ENCODE results near the gene GRIP2. TPM values are rescaled to one million over a fixed set of nuclear protein-coding genes. Genes with fewer than 3 reads are reported as not detected.

GRIP2 gene
- total and polyA plus RNA-seq, 2 donors (not counting 3 experiments of a cell fraction or from before 2014, with no cell fraction given) = not detected

- Histone ChIP-seq H3K4me2 (ENCODE audit: insufficient read depth, low read length) (no peak overlapping the region), H3K9me3 (replicated peaks; ENCODE audit: control insufficient read depth, insufficient read depth, low read length) (no peaks in the 10 kb centered on the region)
Observed at GRCh38 chr3:14532691-14533456, 7.3 kb downstream of the GRIP2 start.

More at GRCh38 chr3:14532691-14533456, 7.3 kb downstream of the GRIP2 start:
- Histone ChIP-seq H3K4me1 (ENCODE audit: control insufficient read depth, extremely low read depth, insufficient read depth, low read length) (no peaks in the 10 kb centered on the region), H3K9ac (replicated peaks; ENCODE audit: extremely low read depth, insufficient read depth, low read length) (no peak overlapping the region), H4K20me1 (replicated peaks; ENCODE audit: control insufficient read depth, extremely low read depth, insufficient read depth, low read length) (no peaks in the 10 kb centered on the region), H2AFZ (ENCODE audit: low read depth, low read length) (no peak overlapping the region), H3K9me1 (replicated peaks; ENCODE audit: control insufficient read depth, extremely low read depth, insufficient read depth, low read length) (no peaks in the 10 kb centered on the region), H3K4me3 (replicated peaks in 1 of 3; ENCODE audit: insufficient read depth in 1 of 3, low read depth in 1 of 3, low read length in 3 of 3) (no peak overlapping the region), H3K79me2 (ENCODE audit: control insufficient read depth, insufficient read depth, low read length) (no peaks in the 10 kb centered on the region), H3K27ac (ENCODE audit: insufficient read depth, low read depth, low read length) (no peak overlapping the region), H3K27me3 (ENCODE audit: control insufficient read depth in 2 of 2, insufficient read depth in 2 of 2, low read length in 2 of 2) (peaks cover 0 to 4% of the 10 kb centered on the region in 2 experiments), H3K36me3 (ENCODE audit: control insufficient read depth in 2 of 2, extremely low read depth in 1 of 2, insufficient read depth in 2 of 2, low read length in 2 of 2) (no peaks in the 10 kb centered on the region)
- DNase-seq (ENCODE audit: low read depth, low spot score) (no peak), FAIRE-seq (no peak)
- CTCF ChIA-PET = interaction anchor here (1.3 to 1.5 kb wide), 3 partner anchors 24 to 636 kb away, joined by 3 to 5 read pairs (median 4); no protein-coding TSS in a partner anchor
- TF ChIP-seq GATA2 (IDR thresholded peaks at IDR 0.05; ENCODE audit: insufficient read depth, insufficient read length, low read depth, low read length) = no peak
- no peak for TF ChIP-seq POLR2AphosphoS5 (IDR thresholded peaks at IDR 0.05; ENCODE audit: insufficient read depth, low read depth, low read length)
- TF ChIP-seq EZH2 (IDR thresholded peaks at IDR 0.05; ENCODE audit: borderline replicate concordance, low read depth, low read length, severe bottlenecking) = no peak
- TF ChIP-seq MYC (IDR thresholded peaks at IDR 0.05; ENCODE audit: low read depth, low read length) = no peak
- TF ChIP-seq FOS (IDR thresholded peaks at IDR 0.05; ENCODE audit: borderline replicate concordance, insufficient read depth, low read length) = no peak
- no peak for TF ChIP-seq MAX (IDR thresholded peaks at IDR 0.05; ENCODE audit: insufficient read depth, insufficient read length)
- no peak for TF ChIP-seq JUN (IDR thresholded peaks at IDR 0.05; ENCODE audit: borderline replicate concordance, insufficient read depth, insufficient read length, low read depth)
- TF ChIP-seq CTCF (IDR thresholded peaks at IDR 0.05; ENCODE audit: extremely low read depth in 1 of 2, insufficient read depth in 1 of 2, low read depth in 1 of 2, low read length in 2 of 2) = no peak
- no peak for TF ChIP-seq POLR2A (IDR thresholded peaks at IDR 0.05; ENCODE audit: low read depth, low read length)
- no TSS peak for BruUV-seq (replicated peaks)
- intact Hi-C loops (cut with micrococcal nuclease) = no loop called here
- POLR2A ChIA-PET = no interaction called here
- dilution Hi-C loops (cut with MboI; ENCODE audit: extremely low pct_ligation_motif_present, low sequenced_read_pairs) = no loop called here

Measured in endothelial cell of umbilical vein (primary cell).